HCT116 (cell line): ENCODE results near the gene OOSP4B. TPM values are rescaled to one million over a fixed set of nuclear protein-coding genes. Genes with fewer than 3 reads are reported as not detected.

Experiments used
- ATAC-seq: fragments of 200-7000 bp; cut with Tn5 transposase; 2 replicates; pipeline ENCODE4 v1.9.1; 2020; ENCODE audit warnings: mild to moderate bottlenecking, moderate library complexity
- Bru-seq: library from RNA; stranded (reverse); fragments of 400-500 nt; gene quantifications from one replicate; lab custom pipeline; 2021; lab: Mats Ljungman, UMichigan
- BruChase-seq, 2 experiments: library from RNA; stranded (reverse); fragments of 400-500 nt; gene quantifications; one replicate each; lab custom pipeline; 2021; lab: Mats Ljungman, UMichigan
- BruUV-seq: library from RNA; stranded (reverse); fragments of 400-500 nt; replicated peaks from 2 replicates; lab custom pipeline; 2021; lab: Mats Ljungman, UMichigan
- CTCF ChIA-PET: fragments of 300-600 bp; sonication (Branson Sonifier 250); formaldehyde crosslinking; loops from one replicate; lab custom pipeline; 2021; ENCODE audit warnings: antibody characterized with exemption; lab: Charles Lee
- POLR2A ChIA-PET: fragments of 300-600, 350-600 bp; sonication (Branson Sonifier 250); formaldehyde crosslinking; loops from one replicate; lab custom pipeline; 2021; ENCODE audit warnings: antibody characterized with exemption; lab: Charles Lee
- RAD21 ChIA-PET, 2 experiments: fragments of 300-600 bp; sonication (Branson Sonifier 250); formaldehyde crosslinking; loops; one replicate each; lab custom pipeline; 2023; ENCODE audit warnings: low total read pairs in 2 of 2; ENCODE audit not compliant: uncharacterized antibody in 2 of 2, unreplicated experiment in 2 of 2, low non-redundant PET in 1 of 2; lab: Charles Lee
- DNase-seq: peaks from one replicate; pipeline ENCODE4 v3.0.0-alpha.2; 2010; ENCODE audit warnings: low read depth, low spot score
- H2AFZ ChIP-seq: fragments of 200-600 bp; shearing (Covaris generic), sonication (generic); 2 replicates; pipeline ENCODE4 v1.6.1; 2017; ENCODE audit warnings: low read depth, mixed run types, mixed read lengths, antibody characterized with exemption, low read length; ENCODE audit not compliant: poor library complexity, severe bottlenecking
- H3K27ac ChIP-seq: 2 replicates; pipeline ENCODE4 v1.5.1; 2012; ENCODE audit warnings: low read depth, low read length
- H3K27me3 ChIP-seq: fragments of 200-600 bp; sonication (generic); 2 replicates; pipeline ENCODE4 v1.6.1; 2016; ENCODE audit warnings: mixed run types, low read length, mixed read lengths; ENCODE audit not compliant: insufficient read depth
- H3K36me3 ChIP-seq, 2 experiments: fragments of 200-500 bp in 1 of 2; fragments of 200-600 bp in 1 of 2; sonication (Bioruptor generic) in 1 of 2; sonication (generic) in 1 of 2; 2 replicates each; pipeline versions ENCODE4 v1.5.1 to v1.6.1; 2014 to 2016; ENCODE audit warnings: low read length in 2 of 2, inconsistent platforms in 1 of 2, mixed read lengths in 1 of 2, mixed run types in 1 of 2; ENCODE audit not compliant: insufficient read depth in 2 of 2, control insufficient read depth in 1 of 2
- H3K4me1 ChIP-seq, 2 experiments: fragments of 200-600 bp in 1 of 2; sonication (generic) in 1 of 2; 2 replicates each; pipeline versions ENCODE4 v1.5.1 to v1.6.1; 2012 to 2017; ENCODE audit warnings: low read length in 2 of 2, inconsistent platforms in 1 of 2, mild to moderate bottlenecking in 1 of 2, mixed read lengths in 1 of 2, mixed run types in 1 of 2, moderate library complexity in 1 of 2; ENCODE audit not compliant: insufficient read depth in 2 of 2, control insufficient read depth in 1 of 2
- H3K4me2 ChIP-seq: fragments of 200-600 bp; sonication (generic); 2 replicates; pipeline ENCODE4 v1.6.1; 2017; ENCODE audit warnings: mixed run types, low read length, mixed read lengths
- H3K4me3 ChIP-seq, 2 experiments: fragments of 200-600 bp in 1 of 2; sonication (generic) in 1 of 2; replicated peaks in 1 of 2; 2 replicates each; pipeline ENCODE4 v1.5.1; 2011 to 2016; ENCODE audit warnings: low read length in 2 of 2, control low read depth in 1 of 2, low read depth in 1 of 2, mild to moderate bottlenecking in 1 of 2, mixed read lengths in 1 of 2, mixed run types in 1 of 2
- H3K79me2 ChIP-seq: fragments of 200-600 bp; sonication (generic); 2 replicates; pipeline ENCODE4 v1.6.1; 2017; ENCODE audit warnings: mild to moderate bottlenecking, mixed run types, low read length, moderate library complexity, mixed read lengths; ENCODE audit not compliant: insufficient read depth
- H3K9ac ChIP-seq: fragments of 200-600 bp; sonication (generic); 2 replicates; pipeline ENCODE4 v1.6.1; 2016; ENCODE audit warnings: low read length, mixed read lengths
- H3K9me2 ChIP-seq: fragments of 200-600 bp; sonication (generic), shearing (Covaris generic); 2 replicates; pipeline ENCODE4 v1.6.1; 2017; ENCODE audit warnings: mixed run types, mild to moderate bottlenecking, moderate library complexity; ENCODE audit not compliant: insufficient read depth
- H3K9me3 ChIP-seq, 2 experiments: fragments of 200-500 bp in 1 of 2; fragments of 200-600 bp in 1 of 2; sonication (Bioruptor generic) in 1 of 2; sonication (generic) in 1 of 2; 2 replicates each; pipeline ENCODE4 v1.6.1; 2014 to 2017; ENCODE audit warnings: low read length in 2 of 2, mixed read lengths in 2 of 2, inconsistent platforms in 1 of 2, low read depth in 1 of 2, mild to moderate bottlenecking in 1 of 2, mixed run types in 1 of 2, moderate library complexity in 1 of 2; ENCODE audit not compliant: control insufficient read depth in 1 of 2, insufficient read depth in 1 of 2
- H4K20me1 ChIP-seq: fragments of 200-600 bp; sonication (generic), shearing (Covaris generic); 2 replicates; pipeline ENCODE4 v1.6.1; 2017; ENCODE audit warnings: mixed run types, mild to moderate bottlenecking, moderate library complexity; ENCODE audit not compliant: insufficient read depth
- ATF3 ChIP-seq: IDR thresholded peaks from 2 replicates; pipeline ENCODE4 v1.6.1; 2012
- CBX3 ChIP-seq: IDR thresholded peaks from 2 replicates; pipeline ENCODE4 v1.6.1; 2012; ENCODE audit warnings: low read depth
- ELF1 ChIP-seq: IDR thresholded peaks from 2 replicates; pipeline ENCODE4 v1.6.1; 2012; ENCODE audit warnings: low read depth, borderline replicate concordance
- EZH2 ChIP-seq: fragments of 200-600 bp; sonication (generic); IDR thresholded peaks from 2 replicates; pipeline ENCODE4 v1.6.1; 2017; ENCODE audit warnings: antibody characterized with exemption, mixed run types
- EZH2phosphoT487 ChIP-seq: fragments of 200-600 bp; IDR thresholded peaks from 2 replicates; pipeline ENCODE4 v1.6.1; 2018; ENCODE audit warnings: antibody characterized with exemption, borderline replicate concordance
- POLR2A ChIP-seq: IDR thresholded peaks from 2 replicates; pipeline ENCODE4 v1.7.0; 2011; ENCODE audit warnings: borderline replicate concordance; ENCODE audit not compliant: insufficient read depth, insufficient read length; ENCODE audit errors: extremely low read depth
- RAD21 ChIP-seq: IDR thresholded peaks from 2 replicates; pipeline ENCODE4 v1.6.1; 2012; ENCODE audit warnings: low read depth, mild to moderate bottlenecking
- SP1 ChIP-seq: IDR thresholded peaks from 2 replicates; pipeline ENCODE4 v1.6.1; 2012; ENCODE audit warnings: low read depth
- SRF ChIP-seq: IDR thresholded peaks from 2 replicates; pipeline ENCODE4 v1.6.1; 2012; ENCODE audit warnings: low read depth
- TCF7L2 ChIP-seq: IDR thresholded peaks from 2 replicates; pipeline ENCODE4 v1.7.0; 2011; ENCODE audit warnings: borderline replicate concordance, inconsistent platforms; ENCODE audit not compliant: insufficient read depth, insufficient read length; ENCODE audit errors: extremely low read depth
- ZBTB33 ChIP-seq: IDR thresholded peaks from 2 replicates; pipeline ENCODE4 v1.6.1; 2011; ENCODE audit warnings: mild to moderate bottlenecking, low read length, moderate library complexity; ENCODE audit not compliant: insufficient replicate concordance; ENCODE audit errors: extremely low read depth
- ZFX ChIP-seq: fragments of 450-650 bp; IDR thresholded peaks from 2 replicates; pipeline ENCODE4 v1.6.1; 2017
- ZNF274 ChIP-seq: fragments of 200-500 bp; sonication (Bioruptor generic); IDR thresholded peaks from 2 replicates; pipeline ENCODE4 v1.6.1; 2014; ENCODE audit warnings: mild to moderate bottlenecking, low read depth, low read length, inconsistent platforms
- intact Hi-C: fragments of 100-400 bp; cut with micrococcal nuclease; formaldehyde crosslinking; loops from 2 replicates; pipeline ENCODE4 v1.10.0; 2022
- long read RNA-seq: library from polyadenylated mRNA; unstranded; transcript quantifications from one replicate; pipeline ENCODE4 v2.0.0, GENCODE V29; 2021; ENCODE audit not compliant: unreplicated experiment
- polyA plus RNA-seq: library from polyadenylated mRNA; unstranded; fragments of >200 nt; gene quantifications from 2 replicates; pipeline ENCODE4 v1.2.1, GENCODE V29; 2012; ENCODE audit warnings: missing spikeins
- total RNA-seq: library from RNA; stranded (reverse); gene quantifications from one replicate; pipeline ENCODE4 v1.2.1, GENCODE V29; 2021; ENCODE audit not compliant: unreplicated experiment
- TF ChIP-seq, protein P1 (sequence below): IDR thresholded peaks from 2 replicates; pipeline ENCODE4 v1.6.1; 2012; ENCODE audit warnings: low read depth

The OOSP4B gene
- not detected for total RNA-seq
- polyA plus RNA-seq, result not detected in 2 replicates
- not detected for Bru-seq, nascent RNA
- BruChase-seq, experiment 1, labeled RNA remaining after a 6-hour chase, result not detected
- not detected for BruChase-seq, experiment 2, labeled RNA remaining after a 2-hour chase
- long read RNA-seq, result 0 reads

DNA sequence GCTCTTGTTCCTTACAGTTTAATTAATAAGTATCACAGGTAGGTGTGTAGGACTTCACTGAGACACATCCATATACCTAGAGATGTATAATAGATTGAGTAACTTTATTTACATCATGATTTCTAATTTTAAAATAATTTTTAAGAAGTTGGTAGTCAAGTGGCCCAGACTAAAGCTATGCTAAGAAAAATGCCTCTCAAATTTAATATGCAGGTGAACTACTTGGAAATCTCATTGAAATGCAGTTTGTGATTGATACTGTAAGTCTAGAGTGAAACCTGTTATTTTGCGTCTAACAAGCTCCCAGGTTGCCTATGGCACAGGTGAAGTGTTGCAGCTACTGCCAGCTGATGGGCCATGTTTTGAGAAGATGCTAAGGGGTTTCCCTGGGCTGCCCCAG lies at the start of gene OOSP4B:
OOSP4B (plus strand) TSS at position 301 of the 400 bp plus-strand sequence.
- H3K27ac ChIP-seq, result no peak within 1 kb of the TSS
- H3K79me2 ChIP-seq, result no peaks in the 10 kb centered on the region
- H3K4me3 ChIP-seq, result no peak within 1 kb of the TSS
- no peak within 1 kb of the TSS for H3K9ac ChIP-seq
- H3K9me3 ChIP-seq, result no peaks in the 10 kb centered on the region
- H3K4me2 ChIP-seq, result no peak within 1 kb of the TSS
- no peaks in the 10 kb centered on the region for H3K27me3 ChIP-seq
- no peaks in the 10 kb centered on the region for H3K9me2 ChIP-seq
- ATAC-seq (no peak), DNase-seq (no peak)
- POLR2A ChIA-PET, result no interaction called here
- H3K4me1 ChIP-seq, result no peaks in the 10 kb centered on the region
- CTCF ChIA-PET, result no interaction called here
- H2AFZ ChIP-seq, result no peak within 1 kb of the TSS
- no peak for TF ChIP-seq EZH2
- H4K20me1 ChIP-seq, result no peaks in the 10 kb centered on the region
- RAD21 ChIA-PET, result no interaction called here
- intact Hi-C loops, result no loop called here
- BruUV-seq, result no TSS peak
- no peaks in the 10 kb centered on the region for H3K36me3 ChIP-seq

- Histone ChIP-seq H3K27ac (no peak overlapping the region), H3K4me3 (no peak overlapping the region), H2AFZ (no peak overlapping the region), H3K36me3 (no peaks in the 10 kb centered on the region), H3K9me3 (no peaks in the 10 kb centered on the region), H3K9me2 (no peaks in the 10 kb centered on the region), H3K4me2 (no peak overlapping the region), H4K20me1 (no peaks in the 10 kb centered on the region), H3K4me1 (no peaks in the 10 kb centered on the region), H3K27me3 (no peaks in the 10 kb centered on the region), H3K79me2 (no peaks in the 10 kb centered on the region), H3K9ac (no peak overlapping the region)
- ATAC-seq (no peak), DNase-seq (no peak)
- no TSS peak for BruUV-seq
- RAD21 ChIA-PET, result no interaction called here
- POLR2A ChIA-PET, result no interaction called here
- CTCF ChIA-PET, result no interaction called here
- intact Hi-C loops, result no loop called here
- TF ChIP-seq RAD21 (no peak), ZNF274 (no peak), TCF7L2 (no peak), CBX3 (no peak), SRF (no peak), ATF3 (no peak), ELF1 (no peak), ZFX (no peak), POLR2A (no peak), SP1 (no peak), ZBTB33 (no peak), EZH2phosphoT487 (no peak)
- TF ChIP-seq, protein P1, sequence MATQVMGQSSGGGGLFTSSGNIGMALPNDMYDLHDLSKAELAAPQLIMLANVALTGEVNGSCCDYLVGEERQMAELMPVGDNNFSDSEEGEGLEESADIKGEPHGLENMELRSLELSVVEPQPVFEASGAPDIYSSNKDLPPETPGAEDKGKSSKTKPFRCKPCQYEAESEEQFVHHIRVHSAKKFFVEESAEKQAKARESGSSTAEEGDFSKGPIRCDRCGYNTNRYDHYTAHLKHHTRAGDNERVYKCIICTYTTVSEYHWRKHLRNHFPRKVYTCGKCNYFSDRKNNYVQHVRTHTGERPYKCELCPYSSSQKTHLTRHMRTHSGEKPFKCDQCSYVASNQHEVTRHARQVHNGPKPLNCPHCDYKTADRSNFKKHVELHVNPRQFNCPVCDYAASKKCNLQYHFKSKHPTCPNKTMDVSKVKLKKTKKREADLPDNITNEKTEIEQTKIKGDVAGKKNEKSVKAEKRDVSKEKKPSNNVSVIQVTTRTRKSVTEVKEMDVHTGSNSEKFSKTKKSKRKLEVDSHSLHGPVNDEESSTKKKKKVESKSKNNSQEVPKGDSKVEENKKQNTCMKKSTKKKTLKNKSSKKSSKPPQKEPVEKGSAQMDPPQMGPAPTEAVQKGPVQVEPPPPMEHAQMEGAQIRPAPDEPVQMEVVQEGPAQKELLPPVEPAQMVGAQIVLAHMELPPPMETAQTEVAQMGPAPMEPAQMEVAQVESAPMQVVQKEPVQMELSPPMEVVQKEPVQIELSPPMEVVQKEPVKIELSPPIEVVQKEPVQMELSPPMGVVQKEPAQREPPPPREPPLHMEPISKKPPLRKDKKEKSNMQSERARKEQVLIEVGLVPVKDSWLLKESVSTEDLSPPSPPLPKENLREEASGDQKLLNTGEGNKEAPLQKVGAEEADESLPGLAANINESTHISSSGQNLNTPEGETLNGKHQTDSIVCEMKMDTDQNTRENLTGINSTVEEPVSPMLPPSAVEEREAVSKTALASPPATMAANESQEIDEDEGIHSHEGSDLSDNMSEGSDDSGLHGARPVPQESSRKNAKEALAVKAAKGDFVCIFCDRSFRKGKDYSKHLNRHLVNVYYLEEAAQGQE, result no peak
Observed at GRCh38 chr11:59967677-59968394, 49.1 kb upstream of the OOSP4B start.
